SW 1271 (cell line): ENCODE results near the gene ZNF584.
"Not testable (repeated sequence)": the region's sequence is repeated elsewhere in the genome, so short reads cannot be mapped to it uniquely, and the experiment has no call there.

ENCODE experiments used
- DNase-seq, 2 experiments: peaks; one replicate each; lab custom pipeline; 2025; lab: John Stamatoyannopoulos, UW

The ZNF584 gene

GRCh38 chr19:58403920-58404478, 4.5 kb upstream of the ZNF584 start:
- DNase-seq: not testable (repeated sequence)

DNA sequence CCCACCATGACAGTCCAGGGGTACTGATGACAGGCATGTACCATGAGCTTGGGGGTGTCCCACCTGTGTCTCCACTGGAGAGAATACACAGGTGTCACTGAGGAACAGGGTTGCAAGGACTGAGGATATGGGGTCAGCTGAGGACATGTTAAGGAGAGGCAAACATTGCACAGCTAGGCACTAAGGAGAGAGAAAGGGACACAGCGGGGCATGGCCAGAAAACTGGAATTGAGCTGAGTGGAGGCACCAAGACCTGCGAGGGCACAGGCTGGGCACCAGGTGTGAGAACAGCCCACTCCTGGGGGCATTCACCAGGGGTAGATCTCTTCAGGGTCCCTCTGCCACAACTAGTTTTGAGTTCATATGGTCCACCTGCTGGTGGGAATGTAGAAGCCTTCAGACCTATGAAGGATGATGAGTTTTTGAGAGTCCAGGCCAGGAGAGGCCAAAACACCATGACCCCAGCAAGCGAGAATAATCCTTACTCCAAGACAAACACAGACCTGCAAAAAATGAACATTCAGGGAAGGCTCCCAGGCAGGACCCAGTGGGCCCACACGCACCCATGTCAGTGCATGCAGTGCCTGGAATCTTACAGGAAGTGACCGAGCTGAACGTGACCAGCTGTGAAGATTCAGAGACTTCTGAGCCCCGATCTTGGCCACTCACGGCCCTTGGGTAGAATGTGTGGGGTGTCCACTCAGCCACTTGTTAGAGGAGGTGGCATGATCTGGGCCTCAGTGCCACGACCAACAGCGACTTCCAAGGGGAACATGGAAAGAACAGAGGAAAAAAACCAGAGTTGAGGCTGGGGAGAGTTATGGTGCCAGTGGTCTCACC, 1.4 kb upstream of the ZNF584 start:
- DNase-seq: peak in 1 of 2 experiments; percentile 9

DNA sequence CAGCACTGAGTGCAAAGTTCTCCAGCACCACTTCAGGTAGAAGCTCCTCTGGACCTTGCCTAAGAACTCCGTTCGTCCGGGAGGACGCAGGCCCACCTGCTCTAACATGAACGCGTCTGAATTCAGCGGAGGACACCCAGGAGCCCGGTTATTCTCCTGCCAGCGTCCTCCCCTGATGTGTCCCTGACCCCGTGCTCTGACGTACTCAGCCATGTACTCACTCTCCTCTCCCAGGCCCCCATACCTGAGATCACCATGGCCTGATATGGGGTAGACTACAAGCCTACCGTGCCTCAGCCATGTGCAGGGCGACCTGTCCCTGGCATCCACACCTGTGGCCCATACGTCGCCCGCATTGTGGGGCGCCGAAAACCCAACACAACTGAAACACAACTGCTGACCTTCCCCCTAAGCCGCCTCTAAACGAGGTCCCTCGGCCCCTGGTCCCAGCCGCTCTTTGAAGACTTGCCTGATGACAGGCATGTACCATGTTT, 744 bp upstream of the ZNF584 start:
- DNase-seq: no peak

DNA sequence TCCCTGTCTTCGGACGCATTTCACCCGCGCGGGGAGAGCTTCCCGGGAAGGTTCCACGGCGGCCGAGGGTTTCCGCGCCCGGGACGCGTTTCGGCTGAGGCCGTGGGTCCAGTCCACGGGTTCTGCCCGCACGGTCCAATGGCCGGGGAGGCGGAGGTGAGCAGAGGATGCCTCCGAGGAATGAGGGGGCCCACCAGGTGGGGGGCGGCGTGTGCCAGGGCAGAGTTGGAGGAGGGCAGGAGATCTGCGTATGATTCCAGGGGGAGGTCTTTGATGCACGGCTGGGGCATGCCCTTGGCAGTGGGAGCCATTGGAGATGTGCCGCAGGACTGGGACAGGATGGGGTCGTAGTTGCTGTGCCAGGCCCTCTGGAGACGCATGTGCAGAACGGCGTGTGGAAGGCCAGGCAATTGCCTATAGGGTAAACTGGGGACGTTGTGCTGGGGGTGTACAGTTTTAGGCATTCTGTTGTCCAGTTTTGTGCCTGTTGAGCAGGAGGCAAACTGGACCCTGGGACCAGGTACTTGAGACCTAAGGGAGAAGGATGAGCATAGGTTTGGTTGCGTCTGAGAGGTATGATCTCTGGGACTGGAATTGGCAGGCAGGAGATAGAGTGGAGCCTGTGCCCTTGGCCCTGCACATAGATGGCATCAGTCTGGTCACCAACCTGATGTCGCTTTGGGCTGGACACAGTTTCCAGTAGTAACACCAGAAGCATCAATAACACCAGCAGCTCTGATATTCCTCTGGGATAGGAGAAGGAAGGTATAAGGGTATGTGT, 751 bp downstream of the ZNF584 start:
- DNase-seq: peak; percentile 10 to 39

GRCh38 chr19:58416604-58417003, 8.2 kb downstream of the ZNF584 start:
- no peak for DNase-seq

DNA sequence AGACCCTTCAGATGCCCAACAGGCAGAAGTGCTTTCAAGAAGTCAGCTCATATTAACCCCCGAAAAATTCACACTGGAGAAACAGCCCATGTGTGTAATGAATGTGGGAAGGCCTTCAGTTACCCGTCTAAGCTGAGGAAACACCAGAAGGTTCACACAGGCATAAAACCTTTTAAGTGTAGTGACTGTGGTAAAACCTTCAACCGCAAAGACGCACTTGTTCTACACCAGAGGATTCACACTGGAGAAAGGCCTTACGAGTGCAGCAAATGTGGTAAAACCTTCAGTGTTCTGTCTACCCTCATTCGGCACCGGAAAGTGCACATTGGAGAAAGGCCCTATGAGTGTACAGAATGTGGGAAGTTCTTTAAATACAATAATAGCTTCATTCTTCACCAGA, 8.6 kb downstream of the ZNF584 start:
- no peak for DNase-seq

- no peak for DNase-seq
These were observed 20.2 kb downstream of the ZNF584 start for GRCh38 chr19:58428617-58429016.

GRCh38 chr19:58429745-58430144, 21.3 kb downstream of the ZNF584 start:
- DNase-seq: no peak

DNA sequence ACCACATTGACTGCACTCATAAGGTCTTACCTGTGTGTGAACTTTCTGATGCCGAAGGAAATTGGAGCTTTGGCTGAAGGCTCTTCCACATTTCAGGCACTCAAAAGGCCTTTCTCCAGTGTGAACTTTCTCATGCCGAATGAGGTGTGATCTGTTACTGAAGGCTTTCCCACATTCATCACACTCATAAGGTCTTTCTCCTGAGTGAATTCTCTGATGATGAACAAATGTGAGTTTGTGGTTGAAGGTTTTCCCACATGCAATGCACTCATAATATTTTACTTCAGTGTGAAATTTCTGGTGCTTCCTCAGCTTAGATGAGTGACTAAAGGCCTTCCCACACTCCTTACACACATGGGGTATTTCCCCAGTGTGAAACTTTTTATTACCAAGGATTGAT, 25.8 kb downstream of the ZNF584 start:
- DNase-seq: no peak

- no peak for DNase-seq
These were observed 31.4 kb downstream of the ZNF584 start, which contains the start of gene ZNF132 for GRCh38 chr19:58439576-58440554. TSS of gene ZNF132 (minus strand) at chr19:58440153. CDS start at chr19:58439821, 332 bp downstream.

DNA sequence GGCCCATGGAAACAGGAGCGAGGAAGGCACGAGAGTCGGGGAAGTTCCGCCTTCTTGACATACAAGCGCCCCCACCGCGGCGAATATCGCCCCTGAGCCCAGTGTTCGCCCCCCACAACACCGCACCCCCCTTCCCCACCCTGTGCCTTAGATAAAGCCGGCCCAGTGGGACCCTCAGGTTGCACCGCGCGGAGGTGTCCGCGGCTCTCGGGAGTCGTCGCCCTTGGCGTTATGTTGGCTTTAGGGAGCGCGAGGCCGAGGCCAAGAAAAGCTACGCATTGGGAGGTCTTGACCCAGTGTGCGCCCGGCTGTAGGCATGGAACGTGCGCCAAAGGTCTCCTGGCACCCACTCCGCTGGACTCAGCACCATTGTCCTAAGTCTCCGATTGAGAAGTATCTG, 32.1 kb downstream of the ZNF584 start:
- no peak for DNase-seq

- DNase-seq: not testable (repeated sequence)
These were observed 34.5 kb downstream of the ZNF584 start for GRCh38 chr19:58442986-58443385.

- not testable (repeated sequence) for DNase-seq
These were observed 40.4 kb downstream of the ZNF584 start for GRCh38 chr19:58448860-58449259.

- DNase-seq: not testable (repeated sequence)
These were observed 41.5 kb downstream of the ZNF584 start for GRCh38 chr19:58449980-58450379.

- DNase-seq: no peak
These were observed 42.5 kb downstream of the ZNF584 start for GRCh38 chr19:58450856-58451357.

DNA sequence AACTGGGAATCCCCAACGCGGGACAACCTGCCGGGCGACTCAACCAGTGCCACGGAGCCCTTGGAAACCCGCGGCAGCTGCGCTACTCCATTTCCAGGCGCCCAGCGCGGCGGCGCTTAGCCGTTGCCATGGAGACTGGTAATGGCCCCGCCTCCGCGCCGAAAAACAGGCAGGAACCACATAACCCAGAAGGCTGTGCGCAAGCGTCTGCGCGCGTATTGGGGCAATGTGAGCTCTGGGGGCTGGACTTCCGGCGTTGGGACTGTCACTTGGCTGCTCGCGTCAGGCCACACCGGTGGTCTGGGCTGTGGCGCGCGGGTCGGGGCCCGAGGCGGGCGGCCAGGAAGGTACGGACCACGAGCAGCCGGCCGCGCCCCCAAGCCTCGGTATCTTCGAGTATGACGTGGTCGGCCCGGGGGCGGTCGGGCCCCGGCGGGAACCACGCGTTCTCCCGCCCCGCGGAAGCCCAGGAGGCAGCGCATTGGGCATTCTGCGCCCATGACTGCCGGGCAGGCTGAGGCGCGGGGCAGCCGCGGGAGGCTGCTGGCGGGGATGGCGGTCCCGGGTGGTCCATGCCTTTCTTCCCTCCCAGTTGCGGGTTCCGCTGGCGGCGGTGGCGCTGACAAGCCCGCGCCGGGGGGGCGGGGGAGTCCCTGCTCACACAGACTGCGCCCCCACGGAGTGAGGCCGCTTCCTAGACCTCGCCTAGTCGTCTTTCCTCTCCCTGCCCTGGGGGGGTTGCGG, 43.1 kb downstream of the ZNF584 start, which contains the start of gene ZNF324B:
Gene ZNF324B, plus strand, starts transcription at position 265 of the 744 bp plus-strand sequence. CDS start 2,080 bp downstream, outside the sequence.
- peak; percentile 85 to 90 for DNase-seq

GRCh38 chr19:58453743-58454142, 45.3 kb downstream of the ZNF584 start:
- no peak for DNase-seq

- DNase-seq: no peak
These were observed 46.9 kb downstream of the ZNF584 start for GRCh38 chr19:58455306-58455705.

GRCh38 chr19:58456111-58456510, 47.7 kb downstream of the ZNF584 start:
- DNase-seq: no peak

GRCh38 chr19:58460039-58460438, 51.6 kb downstream of the ZNF584 start:
- no peak for DNase-seq
